Urinary bladder (tissue), 4 donors: ENCODE data around the gene FBXO21. TPM values are rescaled to one million over a fixed set of nuclear protein-coding genes. Genes with fewer than 3 reads are reported as not detected.

Experiments
- DNase-seq: peaks from one replicate; pipeline ENCODE4 v3.0.0-alpha.2; 2015; ENCODE audit errors: extremely low spot score
- H3K27ac ChIP-seq: one replicate; pipeline ENCODE4 v1.5.1; 2013; ENCODE audit warnings: low read depth, mild to moderate bottlenecking, moderate library complexity
- H3K36me3 ChIP-seq: one replicate; pipeline ENCODE4 v1.6.1; 2013; ENCODE audit warnings: mild to moderate bottlenecking, moderate library complexity; ENCODE audit not compliant: insufficient read depth
- H3K4me1 ChIP-seq: one replicate; pipeline ENCODE4 v1.6.1; 2013; ENCODE audit warnings: mild to moderate bottlenecking, moderate library complexity; ENCODE audit not compliant: insufficient read depth
- H3K4me3 ChIP-seq: one replicate; pipeline ENCODE4 v1.5.1; 2013; ENCODE audit warnings: low read depth, low read length
- WGBS: extraction: QIAGEN DNeasy Blood & Tissue Kit; methylation state at CpG from one replicate; pipeline ENCODE4 v1.1.7; 2013; 5-methylcytosine and 5-hydroxymethylcytosine counted together
- polyA plus RNA-seq: library from polyadenylated mRNA; stranded (reverse); fragments of 200-250 nt; gene quantifications from one replicate; pipeline ENCODE4 v1.2.3, GENCODE V29; 2013
- total RNA-seq: library from RNA; depleted of rRNA; stranded (reverse); fragments of >200 nt; gene quantifications from one replicate; pipeline ENCODE4 v1.2.3, GENCODE V29; 2014
- donor health status: healthy with polysubstance abuse.
- donor health status: healthy.

The FBXO21 gene
- total and polyA plus RNA-seq, 2 donors: 40.2 to 70.7 TPM

GRCh38 chr12:117169548-117169947 lies 20.7 kb downstream of the FBXO21 start:
- no peak for DNase-seq
- Histone ChIP-seq H3K4me1 (no peaks in the 10 kb centered on the region), H3K4me3 (no peak overlapping the region), H3K36me3 (peaks cover 14% of the 10 kb centered on the region), H3K27ac (no peak overlapping the region)
- 98% methylated on average over 3 of the region's 3 CpGs for WGBS

- no peak overlapping the region for H3K4me3 ChIP-seq
- peaks cover 14% of the 10 kb centered on the region for H3K36me3 ChIP-seq
- DNase-seq: no peak
- WGBS: 82% methylated on average over 3 of the region's 3 CpGs
- H3K4me1 ChIP-seq: no peaks in the 10 kb centered on the region
- no peak overlapping the region for H3K27ac ChIP-seq
Measured at GRCh38 chr12:117168976-117169375, 21.3 kb downstream of the FBXO21 start.

GRCh38 chr12:117167769-117168168 lies 22.5 kb downstream of the FBXO21 start:
- 95% methylated on average over 4 of the region's 4 CpGs for WGBS
- no peak overlapping the region for H3K4me3 ChIP-seq
- no peaks in the 10 kb centered on the region for H3K4me1 ChIP-seq
- DNase-seq: no peak
- H3K36me3 ChIP-seq: peaks cover 14% of the 10 kb centered on the region
- no peak overlapping the region for H3K27ac ChIP-seq

- Histone ChIP-seq H3K36me3 (peaks cover 14% of the 10 kb centered on the region), H3K27ac (no peak overlapping the region), H3K4me3 (no peak overlapping the region)
Measured at GRCh38 chr12:117166107-117166506, 24.2 kb downstream of the FBXO21 start.

GRCh38 chr12:117165342-117165741 lies 24.9 kb downstream of the FBXO21 start:
- Histone ChIP-seq H3K36me3 (peaks cover 13% of the 10 kb centered on the region), H3K4me1 (no peaks in the 10 kb centered on the region), H3K4me3 (no peak overlapping the region), H3K27ac (no peak overlapping the region)
- 76% methylated on average over 5 of the region's 5 CpGs for WGBS
- no peak for DNase-seq

More at GRCh38 chr12:117166107-117166506, 24.2 kb downstream of the FBXO21 start:
- no peak for DNase-seq
- WGBS: 95% methylated on average over 4 of the region's 4 CpGs
- no peaks in the 10 kb centered on the region for H3K4me1 ChIP-seq

GRCh38 chr12:117162633-117163032 lies 27.6 kb downstream of the FBXO21 start:
- no peak for DNase-seq
- WGBS: 77% methylated on average over 7 of the region's 7 CpGs
- H3K4me1 ChIP-seq: no peaks in the 10 kb centered on the region
- no peak overlapping the region for H3K27ac ChIP-seq
- no peak overlapping the region for H3K4me3 ChIP-seq
- peaks cover 9% of the 10 kb centered on the region for H3K36me3 ChIP-seq

GRCh38 chr12:117162167-117162539 lies 28.1 kb downstream of the FBXO21 start:
- no peak for DNase-seq
- peaks cover 5% of the 10 kb centered on the region for H3K36me3 ChIP-seq
- no peaks in the 10 kb centered on the region for H3K4me1 ChIP-seq
- H3K4me3 ChIP-seq: no peak overlapping the region
- WGBS: 96% methylated on average over 8 of the region's 8 CpGs
- H3K27ac ChIP-seq: no peak overlapping the region

GRCh38 chr12:117161460-117162166 lies 28.7 kb downstream of the FBXO21 start:
- Histone ChIP-seq H3K4me1 (no peaks in the 10 kb centered on the region), H3K36me3 (peaks cover 3% of the 10 kb centered on the region), H3K4me3 (no peak overlapping the region), H3K27ac (no peak overlapping the region)
- DNase-seq: no peak
- WGBS: 87% methylated on average over 10 of the region's 10 CpGs

GRCh38 chr12:117159674-117160073 lies 30.6 kb downstream of the FBXO21 start:
- no peak for DNase-seq
- Histone ChIP-seq H3K27ac (no peak overlapping the region), H3K4me1 (no peaks in the 10 kb centered on the region), H3K4me3 (no peak overlapping the region), H3K36me3 (no peaks in the 10 kb centered on the region)
- 89% methylated on average over 9 of the region's 9 CpGs for WGBS

- H3K4me1 ChIP-seq: no peaks in the 10 kb centered on the region
- no peak overlapping the region for H3K27ac ChIP-seq
- H3K36me3 ChIP-seq: no peaks in the 10 kb centered on the region
- H3K4me3 ChIP-seq: no peak overlapping the region
- 78% methylated on average over 7 of the region's 7 CpGs for WGBS
- no peak for DNase-seq
Measured at GRCh38 chr12:117158911-117159553, 31.2 kb downstream of the FBXO21 start.

- Histone ChIP-seq H3K27ac (no peak overlapping the region), H3K36me3 (no peaks in the 10 kb centered on the region), H3K4me1 (no peaks in the 10 kb centered on the region), H3K4me3 (no peak overlapping the region)
- DNase-seq: no peak
- 93% methylated on average over 11 of the region's 11 CpGs for WGBS
Measured at GRCh38 chr12:117158096-117158495, 32.2 kb downstream of the FBXO21 start.

GRCh38 chr12:117155278-117156060 lies 34.8 kb downstream of the FBXO21 start:
- Histone ChIP-seq H3K27ac (no peak overlapping the region), H3K4me1 (no peaks in the 10 kb centered on the region), H3K36me3 (no peaks in the 10 kb centered on the region), H3K4me3 (no peak overlapping the region)
- DNase-seq: no peak
- 81% methylated on average over 47 of the region's 47 CpGs for WGBS

- H3K4me3 ChIP-seq: no peak overlapping the region
- peaks cover 3% of the 10 kb centered on the region for H3K36me3 ChIP-seq
- H3K4me1 ChIP-seq: no peaks in the 10 kb centered on the region
- WGBS: 79% methylated on average over 27 of the region's 27 CpGs
- no peak for DNase-seq
- no peak overlapping the region for H3K27ac ChIP-seq
Measured at GRCh38 chr12:117152793-117153775, 37.2 kb downstream of the FBXO21 start.
